ENCODE measurements around the gene FBXO28. TPM values are rescaled to one million over a fixed set of nuclear protein-coding genes. Genes with fewer than 3 reads are reported as not detected.
A peak's percentile ranks its signal among the peaks of the same experiment; 100 is the strongest.

The FBXO28 gene
- total RNA-seq, 4 donors from 2014 or later = 32.5 to 64.7 (median 35.4) TPM

GRCh38 chr1:224168859-224169380 lies 55.0 kb downstream of the FBXO28 start:
- H3K27ac ChIP-seq = no peak overlapping the region
- no peaks in the 10 kb centered on the region for H3K4me1 ChIP-seq
- TF ChIP-seq, protein P1, sequence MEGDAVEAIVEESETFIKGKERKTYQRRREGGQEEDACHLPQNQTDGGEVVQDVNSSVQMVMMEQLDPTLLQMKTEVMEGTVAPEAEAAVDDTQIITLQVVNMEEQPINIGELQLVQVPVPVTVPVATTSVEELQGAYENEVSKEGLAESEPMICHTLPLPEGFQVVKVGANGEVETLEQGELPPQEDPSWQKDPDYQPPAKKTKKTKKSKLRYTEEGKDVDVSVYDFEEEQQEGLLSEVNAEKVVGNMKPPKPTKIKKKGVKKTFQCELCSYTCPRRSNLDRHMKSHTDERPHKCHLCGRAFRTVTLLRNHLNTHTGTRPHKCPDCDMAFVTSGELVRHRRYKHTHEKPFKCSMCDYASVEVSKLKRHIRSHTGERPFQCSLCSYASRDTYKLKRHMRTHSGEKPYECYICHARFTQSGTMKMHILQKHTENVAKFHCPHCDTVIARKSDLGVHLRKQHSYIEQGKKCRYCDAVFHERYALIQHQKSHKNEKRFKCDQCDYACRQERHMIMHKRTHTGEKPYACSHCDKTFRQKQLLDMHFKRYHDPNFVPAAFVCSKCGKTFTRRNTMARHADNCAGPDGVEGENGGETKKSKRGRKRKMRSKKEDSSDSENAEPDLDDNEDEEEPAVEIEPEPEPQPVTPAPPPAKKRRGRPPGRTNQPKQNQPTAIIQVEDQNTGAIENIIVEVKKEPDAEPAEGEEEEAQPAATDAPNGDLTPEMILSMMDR (IDR thresholded peaks at IDR 0.05) = no peak
- TF ChIP-seq POLR2A (IDR thresholded peaks at IDR 0.05) = no peak
- no peaks in the 10 kb centered on the region for H3K9me3 ChIP-seq
- H3K27me3 ChIP-seq = no peaks in the 10 kb centered on the region
- 58 to 70% methylated on average over 5 of the region's 5 CpGs for WGBS, 2 donors
- no peak for DNase-seq
- H3K4me3 ChIP-seq (replicated peaks in 1 of 3) = no peak overlapping the region
- no peaks in the 10 kb centered on the region for H3K36me3 ChIP-seq
- intact Hi-C loops (cut with DNase I) = no loop called here

- TF ChIP-seq, protein P1 (IDR thresholded peaks at IDR 0.05) = no peak
- intact Hi-C loops (cut with DNase I) = loop anchor here (10.0 kb wide), 1 partner anchor 155 kb away; no protein-coding TSS in a partner anchor
- Histone ChIP-seq H3K4me1 (no peaks in the 10 kb centered on the region), H3K4me3 (replicated peaks in 1 of 3) (no peak overlapping the region), H3K36me3 (no peaks in the 10 kb centered on the region), H3K9me3 (no peaks in the 10 kb centered on the region), H3K27me3 (no peaks in the 10 kb centered on the region), H3K27ac (no peak overlapping the region)
- WGBS, 2 donors = 89 to 93% methylated on average over 4 of the region's 4 CpGs
- no peak for DNase-seq
Measured at GRCh38 chr1:224169718-224170270, 55.9 kb downstream of the FBXO28 start.

- DNase-seq = no peak
- 84 to 89% methylated on average over 4 of the region's 4 CpGs for WGBS, 2 donors
- Histone ChIP-seq H3K27me3 (no peaks in the 10 kb centered on the region), H3K27ac (no peak overlapping the region), H3K36me3 (no peaks in the 10 kb centered on the region), H3K4me1 (no peaks in the 10 kb centered on the region), H3K9me3 (no peaks in the 10 kb centered on the region), H3K4me3 (replicated peaks in 1 of 3) (no peak overlapping the region)
- intact Hi-C loops (cut with DNase I) = loop anchor here (10.0 kb wide), 1 partner anchor 154 kb away; no protein-coding TSS in a partner anchor
- no peak for TF ChIP-seq POLR2A (IDR thresholded peaks at IDR 0.05)
- TF ChIP-seq, protein P1 (IDR thresholded peaks at IDR 0.05) = no peak
Measured at GRCh38 chr1:224170343-224170742, 56.4 kb downstream of the FBXO28 start.

DNA sequence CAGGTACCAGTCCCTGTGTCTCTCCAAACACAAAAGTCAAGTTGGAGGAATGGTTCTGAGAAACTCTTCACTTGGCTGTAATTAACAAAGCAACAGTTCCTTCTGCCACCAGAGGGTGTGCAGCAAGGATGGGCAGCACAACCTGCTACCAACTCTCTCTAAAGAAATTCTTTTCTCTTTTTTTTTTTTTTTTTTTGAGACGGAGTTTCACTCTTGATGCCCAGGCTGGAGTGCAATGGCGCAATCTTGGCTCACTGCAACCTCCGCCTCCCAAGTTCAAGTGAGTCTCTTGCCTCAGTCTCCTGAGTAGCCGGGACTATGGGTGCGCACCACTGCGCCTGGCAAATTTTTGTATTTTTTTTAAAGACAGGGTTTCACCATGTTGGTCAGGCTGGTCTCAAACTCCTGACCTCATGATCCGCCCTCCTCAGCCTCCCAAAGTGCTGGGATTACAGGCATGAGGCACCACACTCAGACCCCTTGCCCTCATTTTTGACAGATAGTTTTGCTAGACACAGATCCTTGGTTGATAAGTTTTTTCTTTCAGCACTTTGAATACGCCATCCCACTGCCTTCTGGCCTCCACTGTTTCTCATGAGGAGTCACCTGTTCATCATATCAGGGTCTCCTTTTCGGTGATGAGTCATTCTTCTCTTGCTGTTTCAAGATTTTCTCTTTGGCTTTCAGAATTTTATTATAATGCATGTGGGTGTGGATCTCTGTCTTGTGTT lies 57.0 kb downstream of the FBXO28 start:
- peak; percentile 60 to 64 for DNase-seq
- H3K27ac ChIP-seq = no peak overlapping the region
- no peaks in the 10 kb centered on the region for H3K9me3 ChIP-seq
- H3K36me3 ChIP-seq = no peaks in the 10 kb centered on the region
- no peak overlapping the region for H3K4me3 ChIP-seq (replicated peaks in 1 of 3)
- 67 to 69% methylated on average over 9 of the region's 9 CpGs for WGBS, 2 donors
- no peaks in the 10 kb centered on the region for H3K27me3 ChIP-seq
- no peak for TF ChIP-seq POLR2A (IDR thresholded peaks at IDR 0.05)
- TF ChIP-seq, protein P1 (IDR thresholded peaks at IDR 0.05) = peak; percentile 25 to 74 (median 55)
- intact Hi-C loops (cut with DNase I) = loop anchor here (10.0 kb wide), 1 partner anchor 154 kb away; no protein-coding TSS in a partner anchor
- H3K4me1 ChIP-seq = no peaks in the 10 kb centered on the region

- no peaks in the 10 kb centered on the region for H3K9me3 ChIP-seq
- intact Hi-C loops (cut with DNase I) = loop anchor here (10.0 kb wide), 1 partner anchor 153 kb away; no protein-coding TSS in a partner anchor
- H3K4me1 ChIP-seq = no peaks in the 10 kb centered on the region
- H3K4me3 ChIP-seq (replicated peaks in 1 of 3) = no peak overlapping the region
- H3K36me3 ChIP-seq = no peaks in the 10 kb centered on the region
- no peak for DNase-seq
- no peak overlapping the region for H3K27ac ChIP-seq
- TF ChIP-seq POLR2A (IDR thresholded peaks at IDR 0.05) = no peak
- TF ChIP-seq, protein P1 (IDR thresholded peaks at IDR 0.05) = no peak
- whole genome bisulfite sequencing, 2 donors = 84 to 87% methylated on average over 3 of the region's 3 CpGs
- no peaks in the 10 kb centered on the region for H3K27me3 ChIP-seq
Measured at GRCh38 chr1:224172229-224172628, 58.3 kb downstream of the FBXO28 start.
